Hepatocyte (in vitro differentiated cells): ENCODE results near the gene SOX4. TPM values are rescaled to one million over a fixed set of nuclear protein-coding genes. Genes with fewer than 3 reads are reported as not detected.

ENCODE experiments used
- DNase-seq: peaks from one replicate; pipeline ENCODE4 v3.0.0-alpha.2; 2016; ENCODE audit warnings: low spot score
- H2AFZ ChIP-seq: fragments of 200-600 bp; sonication (generic); 2 replicates; pipeline ENCODE4 v1.6.0; 2016; ENCODE audit warnings: antibody characterized with exemption, mild to moderate bottlenecking
- H3K27ac ChIP-seq: fragments of 200-600 bp; sonication (generic); 2 replicates; pipeline ENCODE4 v1.5.1; 2016; ENCODE audit warnings: mild to moderate bottlenecking
- H3K27me3 ChIP-seq: fragments of 200-600 bp; sonication (generic); 2 replicates; pipeline ENCODE4 v1.6.1; 2016
- H3K36me3 ChIP-seq: fragments of 200-600 bp; sonication (generic); replicated peaks from 2 replicates; pipeline ENCODE4 v1.5.1; 2016; ENCODE audit warnings: low read depth; ENCODE audit not compliant: insufficient read depth
- H3K4me1 ChIP-seq: fragments of 200-600 bp; sonication (generic); 2 replicates; pipeline ENCODE4 v1.5.1; 2016; ENCODE audit warnings: mild to moderate bottlenecking, moderate library complexity; ENCODE audit not compliant: insufficient read depth
- H3K4me2 ChIP-seq: fragments of 200-600 bp; sonication (generic); 2 replicates; pipeline ENCODE4 v1.6.0; 2016
- H3K4me3 ChIP-seq: fragments of 200-600 bp; sonication (generic); 2 replicates; pipeline ENCODE4 v1.5.1; 2016; ENCODE audit warnings: mild to moderate bottlenecking
- H3K79me2 ChIP-seq: fragments of 200-600 bp; sonication (generic); 2 replicates; pipeline ENCODE4 v1.6.0; 2017; ENCODE audit warnings: mild to moderate bottlenecking
- H3K9me2 ChIP-seq: fragments of 200-600 bp; sonication (generic); replicated peaks from 2 replicates; pipeline ENCODE4 v1.6.0; 2017; ENCODE audit warnings: mild to moderate bottlenecking; ENCODE audit not compliant: insufficient read depth
- H3K9me3 ChIP-seq: fragments of 200-600 bp; sonication (generic); 2 replicates; pipeline ENCODE4 v1.5.1; 2016; ENCODE audit warnings: low read depth, mild to moderate bottlenecking
- H4K20me1 ChIP-seq: fragments of 200-600 bp; sonication (generic); 2 replicates; pipeline ENCODE4 v1.6.0; 2016; ENCODE audit warnings: mild to moderate bottlenecking; ENCODE audit not compliant: insufficient read depth, poor library complexity, severe bottlenecking
- EZH2 ChIP-seq: fragments of 200-600 bp; sonication (generic); IDR thresholded peaks from 2 replicates; pipeline ENCODE4 v1.6.1; 2016; ENCODE audit warnings: antibody characterized with exemption, mild to moderate bottlenecking, borderline replicate concordance
- EZH2phosphoT487 ChIP-seq: fragments of 200-600 bp; sonication (generic); IDR thresholded peaks from one replicate; pipeline ENCODE4 v1.6.1; 2018; ENCODE audit warnings: antibody characterized with exemption, mild to moderate bottlenecking, low read depth, moderate library complexity; ENCODE audit not compliant: unreplicated experiment, severe bottlenecking
- WGBS: methylation state at CpG from one replicate; pipeline ENCODE4 v1.1.6; 2016; ENCODE audit warnings: low lambda C conversion rate; ENCODE audit errors: missing lambda C conversion rate; 5-methylcytosine and 5-hydroxymethylcytosine counted together
- polyA plus RNA-seq: library from polyadenylated mRNA; unstranded; fragments of >200 nt; fragmentation: Nextera tagmentation; extraction: Ambion mirVana; gene quantifications from 2 replicates; pipeline ENCODE4 v1.2.1, GENCODE V29; 2016
- total RNA-seq: library from RNA; depleted of rRNA; stranded (reverse); fragments of >200 nt; gene quantifications from 2 replicates; pipeline ENCODE4 v1.2.3, GENCODE V29; 2014
- TF ChIP-seq, protein P1 (sequence below): fragments of 200-600 bp; sonication (generic); IDR thresholded peaks from 2 replicates; pipeline ENCODE4 v1.5.1; 2016; ENCODE audit warnings: antibody characterized with exemption, mild to moderate bottlenecking; ENCODE audit not compliant: poor library complexity

SOX4 gene
- total and polyA plus RNA-seq, 2 experiments from 2014 or later: 62.2 to 92.5 TPM

DNA sequence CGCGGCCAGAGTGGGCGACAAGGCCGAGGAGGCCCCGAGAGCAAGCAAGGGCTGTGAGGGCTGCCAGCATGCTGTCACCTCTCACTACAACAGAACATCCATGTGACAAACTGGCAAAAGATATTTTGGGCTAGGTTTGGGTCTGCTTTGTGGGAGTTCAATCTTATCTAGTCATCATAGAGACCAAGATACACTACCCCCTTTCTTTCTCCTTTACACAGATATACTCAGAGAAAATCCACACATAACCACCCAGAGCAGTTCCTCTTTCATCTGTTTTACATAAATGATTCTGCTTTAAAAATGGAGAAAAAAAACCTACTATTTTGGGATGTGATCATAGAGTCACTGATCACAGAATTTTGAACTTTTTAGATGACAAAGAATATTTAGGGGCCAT is 16.8 kb downstream of the SOX4 start:
- Histone ChIP-seq H3K36me3 (no peaks in the 10 kb centered on the region), H3K27me3 (no peaks in the 10 kb centered on the region), H2AFZ (no peak overlapping the region), H3K4me3 (no peak overlapping the region), H3K9me2 (no peaks in the 10 kb centered on the region), H3K9me3 (no peaks in the 10 kb centered on the region), H4K20me1 (no peaks in the 10 kb centered on the region), H3K4me1 (no peaks in the 10 kb centered on the region), H3K79me2 (no peaks in the 10 kb centered on the region), H3K4me2 (no peak overlapping the region), H3K27ac (no peak overlapping the region)
- DNase-seq: no peak
- TF ChIP-seq EZH2 (no peak), EZH2phosphoT487 (no peak)
- TF ChIP-seq, protein P1, sequence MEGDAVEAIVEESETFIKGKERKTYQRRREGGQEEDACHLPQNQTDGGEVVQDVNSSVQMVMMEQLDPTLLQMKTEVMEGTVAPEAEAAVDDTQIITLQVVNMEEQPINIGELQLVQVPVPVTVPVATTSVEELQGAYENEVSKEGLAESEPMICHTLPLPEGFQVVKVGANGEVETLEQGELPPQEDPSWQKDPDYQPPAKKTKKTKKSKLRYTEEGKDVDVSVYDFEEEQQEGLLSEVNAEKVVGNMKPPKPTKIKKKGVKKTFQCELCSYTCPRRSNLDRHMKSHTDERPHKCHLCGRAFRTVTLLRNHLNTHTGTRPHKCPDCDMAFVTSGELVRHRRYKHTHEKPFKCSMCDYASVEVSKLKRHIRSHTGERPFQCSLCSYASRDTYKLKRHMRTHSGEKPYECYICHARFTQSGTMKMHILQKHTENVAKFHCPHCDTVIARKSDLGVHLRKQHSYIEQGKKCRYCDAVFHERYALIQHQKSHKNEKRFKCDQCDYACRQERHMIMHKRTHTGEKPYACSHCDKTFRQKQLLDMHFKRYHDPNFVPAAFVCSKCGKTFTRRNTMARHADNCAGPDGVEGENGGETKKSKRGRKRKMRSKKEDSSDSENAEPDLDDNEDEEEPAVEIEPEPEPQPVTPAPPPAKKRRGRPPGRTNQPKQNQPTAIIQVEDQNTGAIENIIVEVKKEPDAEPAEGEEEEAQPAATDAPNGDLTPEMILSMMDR: no peak
- WGBS: 100% methylated on average over 5 of the region's 5 CpGs

DNA sequence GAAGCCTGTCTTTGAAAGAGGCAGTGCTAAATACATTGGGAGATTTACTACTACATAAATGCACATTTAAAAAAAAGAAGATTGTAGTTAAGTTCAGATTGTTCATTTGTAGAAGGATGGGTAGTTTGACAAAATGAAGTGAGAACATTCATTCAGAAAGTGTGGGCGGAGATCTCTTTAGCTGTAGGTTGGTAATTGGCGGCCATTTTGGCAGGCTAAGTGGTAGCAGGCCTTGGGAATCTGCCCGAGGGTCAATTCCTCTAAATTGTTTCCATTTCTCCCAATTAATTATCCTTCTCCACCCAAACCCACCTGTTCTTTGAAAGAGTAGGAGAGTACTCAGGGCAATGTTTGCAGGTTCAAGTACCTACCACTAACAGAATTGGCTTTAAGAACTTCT is 17.9 kb downstream of the SOX4 start:
- Histone ChIP-seq H3K36me3 (no peaks in the 10 kb centered on the region), H3K4me1 (no peaks in the 10 kb centered on the region), H3K27ac (no peak overlapping the region), H4K20me1 (no peaks in the 10 kb centered on the region), H3K4me2 (no peak overlapping the region), H3K27me3 (no peaks in the 10 kb centered on the region), H3K4me3 (no peak overlapping the region), H3K79me2 (no peaks in the 10 kb centered on the region), H3K9me2 (no peaks in the 10 kb centered on the region), H3K9me3 (no peaks in the 10 kb centered on the region), H2AFZ (no peak overlapping the region)
- WGBS: 81% methylated on average over 3 of the region's 3 CpGs
- no peak for DNase-seq
- TF ChIP-seq EZH2: no peak
- TF ChIP-seq, protein P1: no peak
- TF ChIP-seq EZH2phosphoT487: no peak

DNA sequence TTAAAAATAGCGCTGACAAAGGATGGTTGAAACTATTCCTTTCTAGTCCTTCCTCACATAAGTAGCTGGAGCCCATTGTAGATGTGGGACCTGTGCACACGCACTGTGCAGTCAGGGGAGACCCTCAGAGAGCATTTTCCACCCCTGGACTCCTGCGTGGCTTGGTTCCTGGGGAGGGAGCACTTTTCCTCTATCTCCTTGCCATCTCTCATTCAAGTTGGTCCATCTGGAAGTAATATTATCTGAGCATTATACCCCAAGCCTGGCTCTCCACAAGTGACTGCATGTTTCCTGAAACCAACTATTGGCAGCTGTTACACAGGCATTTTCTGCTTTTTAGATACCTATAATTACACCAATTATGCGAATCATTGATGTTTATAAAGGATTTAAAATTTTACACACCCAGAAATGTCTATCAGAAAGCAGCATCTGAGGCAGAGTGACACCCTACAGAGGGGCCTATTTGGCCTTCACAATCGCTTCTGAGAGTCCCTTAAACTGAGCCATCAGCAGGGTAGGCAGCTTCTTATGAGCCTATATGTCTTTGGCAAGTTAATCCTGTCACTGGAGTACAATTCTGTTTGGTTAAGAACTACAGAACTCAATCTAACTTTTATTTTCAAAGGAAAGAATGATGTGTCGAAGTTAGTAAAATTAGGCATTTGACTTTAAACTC is 18.7 kb downstream of the SOX4 start:
- 77% methylated on average over 6 of the region's 6 CpGs for WGBS
- Histone ChIP-seq H2AFZ (no peak overlapping the region), H3K27ac (no peak overlapping the region), H3K79me2 (no peaks in the 10 kb centered on the region), H3K36me3 (no peaks in the 10 kb centered on the region), H3K4me3 (no peak overlapping the region), H3K27me3 (no peaks in the 10 kb centered on the region), H3K4me1 (no peaks in the 10 kb centered on the region), H4K20me1 (no peaks in the 10 kb centered on the region), H3K4me2 (no peak overlapping the region), H3K9me3 (no peaks in the 10 kb centered on the region), H3K9me2 (no peaks in the 10 kb centered on the region)
- TF ChIP-seq EZH2 (no peak), EZH2phosphoT487 (no peak)
- TF ChIP-seq, protein P1: no peak
- DNase-seq: no peak

DNA sequence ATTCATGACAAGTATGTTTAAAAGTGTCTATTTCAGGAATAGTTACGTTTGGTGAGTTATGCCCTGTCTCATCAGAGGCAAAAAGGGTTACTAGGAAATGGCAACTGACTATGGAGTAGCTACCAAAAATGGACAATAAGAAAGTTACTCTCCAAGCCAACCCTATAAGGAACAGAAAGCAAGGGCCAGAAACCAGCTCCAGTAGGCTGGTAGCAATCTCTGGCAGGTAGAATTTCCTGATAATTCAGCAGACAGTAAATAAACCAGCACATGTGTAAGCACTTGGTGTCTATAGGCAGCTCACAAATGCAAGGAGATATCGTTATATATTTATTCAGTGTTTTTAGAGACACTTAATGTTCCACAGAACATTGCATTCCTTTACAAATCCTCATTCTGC is 20.3 kb downstream of the SOX4 start:
- Histone ChIP-seq H3K9me2 (no peaks in the 10 kb centered on the region), H3K9me3 (no peaks in the 10 kb centered on the region), H3K4me3 (no peak overlapping the region), H2AFZ (no peak overlapping the region), H3K4me1 (no peaks in the 10 kb centered on the region), H4K20me1 (no peaks in the 10 kb centered on the region), H3K27me3 (no peaks in the 10 kb centered on the region), H3K36me3 (no peaks in the 10 kb centered on the region), H3K4me2 (no peak overlapping the region), H3K27ac (no peak overlapping the region), H3K79me2 (no peaks in the 10 kb centered on the region)
- WGBS: 75% methylated on average over 2 of the region's 2 CpGs
- TF ChIP-seq EZH2 (no peak), EZH2phosphoT487 (no peak)
- TF ChIP-seq, protein P1: no peak
- no peak for DNase-seq
